ENCODE data around the gene FXYD6. TPM values are rescaled to one million over a fixed set of nuclear protein-coding genes. Genes with fewer than 3 reads are reported as not detected.

Gene FXYD6
- total RNA-seq, 1 donor: 1.3 TPM

GRCh38 chr11:117826832-117827231, 49.6 kb downstream of the FXYD6 start:
- DNase-seq (ENCODE audit: low read depth): no peak
- no peak for TF ChIP-seq CTCF (IDR thresholded peaks at IDR 0.05; ENCODE audit: insufficient read depth, low read length)
- H3K4me3 ChIP-seq (ENCODE audit: low read depth, low read length): no peak overlapping the region

DNA sequence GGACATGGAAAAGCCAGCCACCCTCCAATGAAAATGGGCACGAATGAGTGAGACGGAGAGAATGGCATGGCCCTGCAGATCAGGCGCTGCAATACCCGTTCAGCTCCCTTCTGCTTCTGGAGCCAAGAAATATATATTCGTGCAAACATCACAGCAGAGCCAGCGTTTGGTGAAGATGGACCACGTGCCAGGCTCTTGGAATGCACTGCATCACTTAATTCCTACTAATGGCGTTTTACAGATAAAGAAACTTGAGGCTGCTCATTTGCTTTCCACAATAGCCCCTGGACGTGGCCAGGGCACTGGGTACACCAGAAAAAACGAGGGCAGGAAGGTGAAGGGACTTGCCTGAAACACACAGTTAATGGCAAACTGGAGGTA, 50.3 kb downstream of the FXYD6 start:
- H3K4me3 ChIP-seq (ENCODE audit: low read depth, low read length): no peak overlapping the region
- DNase-seq (ENCODE audit: low read depth): no peak
- TF ChIP-seq CTCF (IDR thresholded peaks at IDR 0.05; ENCODE audit: insufficient read depth, low read length): no peak

DNA sequence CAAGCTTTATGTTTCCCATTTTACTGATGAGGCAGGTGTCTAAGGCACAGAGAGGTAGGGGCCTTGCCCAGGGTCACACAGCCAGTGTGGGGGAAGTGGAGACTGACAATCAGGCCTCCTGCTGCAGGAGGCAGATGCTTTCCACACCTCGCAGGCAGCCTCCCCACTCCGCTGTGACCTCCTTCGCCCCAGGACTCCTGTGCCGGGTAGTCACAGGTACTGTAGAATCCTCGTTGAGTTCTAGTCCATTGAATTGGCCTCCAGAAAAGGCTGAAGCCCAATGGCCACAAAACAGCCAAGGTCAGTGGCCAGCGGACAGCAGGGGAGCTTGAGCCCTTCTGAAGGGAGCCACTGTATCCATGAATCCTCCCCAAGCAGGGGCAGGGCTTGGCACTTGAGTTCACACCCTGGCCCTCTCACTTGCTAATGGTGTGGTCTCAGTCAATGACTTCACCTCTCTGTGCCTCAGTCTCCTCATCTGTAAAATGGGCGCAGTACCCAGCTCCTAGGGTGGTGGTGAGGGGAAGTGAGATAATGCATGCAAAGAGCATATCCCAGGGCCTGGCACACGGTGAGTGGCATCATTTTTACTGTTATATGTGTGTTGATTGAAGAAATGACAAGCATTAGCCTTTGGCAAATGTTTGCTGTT, 50.8 kb downstream of the FXYD6 start:
- H3K4me3 ChIP-seq (ENCODE audit: low read depth, low read length): no peak overlapping the region
- no peak for TF ChIP-seq CTCF (IDR thresholded peaks at IDR 0.05; ENCODE audit: insufficient read depth, low read length)
- DNase-seq (ENCODE audit: low read depth): no peak

- DNase-seq (ENCODE audit: low read depth): peak; percentile 14
- TF ChIP-seq CTCF (IDR thresholded peaks at IDR 0.05; ENCODE audit: insufficient read depth, low read length): no peak
- H3K4me3 ChIP-seq (ENCODE audit: low read depth, low read length): no peak within 1 kb of the TSS
These were observed 51.6 kb downstream of the FXYD6 start, which contains the start of gene FXYD2 for GRCh38 chr11:117824571-117825537. FXYD2 (minus strand) TSS chr11:117824744; CDS start chr11:117824678, 66 bp downstream.

DNA sequence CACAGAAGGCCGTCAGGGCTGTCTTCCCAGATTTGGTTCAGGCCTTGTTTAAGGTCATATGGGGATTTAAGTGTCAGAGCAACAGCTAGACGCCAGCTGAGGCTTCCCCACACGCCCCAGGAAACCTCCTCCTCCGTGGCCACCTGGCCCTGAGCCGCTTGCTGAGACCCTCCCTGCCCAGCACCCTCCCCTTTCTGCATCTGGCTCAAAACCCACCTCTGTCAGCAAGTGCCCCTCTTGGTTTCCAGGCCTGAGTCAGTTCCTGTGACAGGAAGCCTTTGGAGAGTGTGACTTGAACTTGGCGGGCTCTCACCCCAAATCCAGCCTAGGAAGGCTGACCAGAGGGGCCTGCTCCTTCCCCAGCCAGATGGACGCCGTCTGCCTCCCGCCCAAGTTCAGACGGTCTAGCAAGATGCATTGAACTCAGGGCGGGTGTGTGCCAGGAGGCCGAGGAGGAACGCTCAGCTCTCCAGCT, 52.5 kb downstream of the FXYD6 start:
- TF ChIP-seq CTCF (IDR thresholded peaks at IDR 0.05; ENCODE audit: insufficient read depth, low read length): no peak
- DNase-seq (ENCODE audit: low read depth): peak; percentile 53
- H3K4me3 ChIP-seq (ENCODE audit: low read depth, low read length): no peak overlapping the region

- H3K4me3 ChIP-seq (ENCODE audit: low read depth, low read length): no peak overlapping the region
- no peak for TF ChIP-seq CTCF (IDR thresholded peaks at IDR 0.05; ENCODE audit: insufficient read depth, low read length)
- DNase-seq (ENCODE audit: low read depth): no peak
These were observed 53.0 kb downstream of the FXYD6 start for GRCh38 chr11:117823294-117823945.
